GM12873 (cell line): Measurements from ENCODE around the gene SCYGR1.

Source experiments
- CTCF ChIP-seq: IDR thresholded peaks from 2 replicates; pipeline ENCODE4 v1.5.1; 2012; ENCODE audit warnings: low read depth, mild to moderate bottlenecking, moderate library complexity, low read length, control low read depth; ENCODE audit not compliant: insufficient read depth; ENCODE audit errors: missing control alignments

Gene SCYGR1

GRCh38 chr2:227347117-227347516 lies 40.6 kb downstream of the SCYGR1 start:
- TF ChIP-seq CTCF: no peak

GRCh38 chr2:227344231-227344630 lies 43.5 kb downstream of the SCYGR1 start:
- no peak for TF ChIP-seq CTCF

GRCh38 chr2:227341553-227341952 lies 46.2 kb downstream of the SCYGR1 start:
- TF ChIP-seq CTCF: no peak

GRCh38 chr2:227340106-227340505 lies 47.6 kb downstream of the SCYGR1 start:
- no peak for TF ChIP-seq CTCF

GRCh38 chr2:227339098-227339599 lies 48.6 kb downstream of the SCYGR1 start:
- TF ChIP-seq CTCF: no peak
